Muscle layer of duodenum (tissue), 2 donors: ENCODE data around the gene ELFN2.
"Not testable (repeated sequence)": the region's sequence is repeated elsewhere in the genome, so short reads cannot be mapped to it uniquely, and the experiment has no call there.

ENCODE experiments used
- H3K27ac ChIP-seq: one replicate; pipeline ENCODE4 v1.7.0; 2013; ENCODE audit warnings: mild to moderate bottlenecking, low read length
- H3K27me3 ChIP-seq: one replicate; pipeline ENCODE4 v1.7.0; 2013; ENCODE audit warnings: low read depth, mild to moderate bottlenecking, control low read depth, low read length
- H3K36me3 ChIP-seq, 2 donors: one replicate each; pipeline ENCODE4 v1.7.0; 2013; ENCODE audit warnings: low read length in 2 of 2, control low read depth in 1 of 2, mild to moderate bottlenecking in 1 of 2; ENCODE audit not compliant: insufficient read depth in 2 of 2, control insufficient read depth in 1 of 2
- H3K4me1 ChIP-seq, 2 donors: one replicate each; pipeline ENCODE4 v1.7.0; 2013; ENCODE audit warnings: low read length in 2 of 2, mild to moderate bottlenecking in 2 of 2, control low read depth in 1 of 2, moderate library complexity in 1 of 2; ENCODE audit not compliant: insufficient read depth in 2 of 2, control insufficient read depth in 1 of 2
- H3K4me3 ChIP-seq, 2 donors: one replicate each; pipeline ENCODE4 v1.7.0; 2013; ENCODE audit warnings: low read length in 2 of 2, low read depth in 1 of 2, mild to moderate bottlenecking in 1 of 2
- H3K9me3 ChIP-seq, 2 donors: one replicate each; pipeline ENCODE4 v1.7.0; 2013; ENCODE audit warnings: low read length in 2 of 2, control low read depth in 1 of 2, mild to moderate bottlenecking in 1 of 2; ENCODE audit not compliant: control insufficient read depth in 1 of 2
- donor health status: healthy.

Gene ELFN2, protein sequence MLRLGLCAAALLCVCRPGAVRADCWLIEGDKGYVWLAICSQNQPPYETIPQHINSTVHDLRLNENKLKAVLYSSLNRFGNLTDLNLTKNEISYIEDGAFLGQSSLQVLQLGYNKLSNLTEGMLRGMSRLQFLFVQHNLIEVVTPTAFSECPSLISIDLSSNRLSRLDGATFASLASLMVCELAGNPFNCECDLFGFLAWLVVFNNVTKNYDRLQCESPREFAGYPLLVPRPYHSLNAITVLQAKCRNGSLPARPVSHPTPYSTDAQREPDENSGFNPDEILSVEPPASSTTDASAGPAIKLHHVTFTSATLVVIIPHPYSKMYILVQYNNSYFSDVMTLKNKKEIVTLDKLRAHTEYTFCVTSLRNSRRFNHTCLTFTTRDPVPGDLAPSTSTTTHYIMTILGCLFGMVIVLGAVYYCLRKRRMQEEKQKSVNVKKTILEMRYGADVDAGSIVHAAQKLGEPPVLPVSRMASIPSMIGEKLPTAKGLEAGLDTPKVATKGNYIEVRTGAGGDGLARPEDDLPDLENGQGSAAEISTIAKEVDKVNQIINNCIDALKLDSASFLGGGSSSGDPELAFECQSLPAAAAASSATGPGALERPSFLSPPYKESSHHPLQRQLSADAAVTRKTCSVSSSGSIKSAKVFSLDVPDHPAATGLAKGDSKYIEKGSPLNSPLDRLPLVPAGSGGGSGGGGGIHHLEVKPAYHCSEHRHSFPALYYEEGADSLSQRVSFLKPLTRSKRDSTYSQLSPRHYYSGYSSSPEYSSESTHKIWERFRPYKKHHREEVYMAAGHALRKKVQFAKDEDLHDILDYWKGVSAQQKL

DNA sequence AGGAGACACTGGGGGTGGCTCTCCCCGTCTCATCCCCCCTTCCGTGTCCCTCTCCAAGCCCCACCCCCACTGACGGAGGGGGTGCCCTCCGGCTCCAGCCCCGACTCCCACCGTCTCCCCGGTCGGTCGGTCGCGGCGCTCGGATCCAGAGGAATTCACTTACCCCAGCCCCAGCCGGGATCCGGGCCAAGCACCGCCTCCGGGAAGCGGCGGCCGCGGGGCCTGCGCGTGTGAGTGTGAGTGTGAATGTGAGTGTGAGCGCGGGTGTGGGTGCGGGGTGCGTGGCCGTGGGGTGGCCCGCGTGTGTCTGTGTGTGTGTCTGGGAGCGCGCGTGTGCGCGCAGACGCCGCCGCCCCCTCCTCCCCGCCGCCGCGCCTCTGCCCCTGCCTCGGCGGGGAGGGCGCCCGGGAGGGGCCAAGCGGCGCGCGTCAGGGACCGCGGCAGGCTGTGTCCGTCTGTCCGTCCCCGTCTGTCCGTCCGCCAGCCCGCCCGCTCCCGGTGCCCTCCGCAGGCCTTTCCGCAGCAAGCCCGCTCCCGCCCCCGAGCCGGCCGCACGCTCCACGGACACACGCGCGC, at the start of gene ELFN2:
TSS of gene ELFN2 (minus strand) at position 345 of the 576 bp plus-strand sequence. CDS start 51,945 bp downstream, outside the sequence.
- Histone ChIP-seq H3K36me3 (no peaks in the 10 kb centered on the region), H3K4me3 (peak within 1 kb of the TSS in 1 of 2 donors; percentile 63), H3K9me3 (no peaks in the 10 kb centered on the region), H3K27me3 (peaks cover 46% of the 10 kb centered on the region), H3K4me1 (peaks cover 0 to 19% of the 10 kb centered on the region in 2 donors), H3K27ac (no peak within 1 kb of the TSS)

DNA sequence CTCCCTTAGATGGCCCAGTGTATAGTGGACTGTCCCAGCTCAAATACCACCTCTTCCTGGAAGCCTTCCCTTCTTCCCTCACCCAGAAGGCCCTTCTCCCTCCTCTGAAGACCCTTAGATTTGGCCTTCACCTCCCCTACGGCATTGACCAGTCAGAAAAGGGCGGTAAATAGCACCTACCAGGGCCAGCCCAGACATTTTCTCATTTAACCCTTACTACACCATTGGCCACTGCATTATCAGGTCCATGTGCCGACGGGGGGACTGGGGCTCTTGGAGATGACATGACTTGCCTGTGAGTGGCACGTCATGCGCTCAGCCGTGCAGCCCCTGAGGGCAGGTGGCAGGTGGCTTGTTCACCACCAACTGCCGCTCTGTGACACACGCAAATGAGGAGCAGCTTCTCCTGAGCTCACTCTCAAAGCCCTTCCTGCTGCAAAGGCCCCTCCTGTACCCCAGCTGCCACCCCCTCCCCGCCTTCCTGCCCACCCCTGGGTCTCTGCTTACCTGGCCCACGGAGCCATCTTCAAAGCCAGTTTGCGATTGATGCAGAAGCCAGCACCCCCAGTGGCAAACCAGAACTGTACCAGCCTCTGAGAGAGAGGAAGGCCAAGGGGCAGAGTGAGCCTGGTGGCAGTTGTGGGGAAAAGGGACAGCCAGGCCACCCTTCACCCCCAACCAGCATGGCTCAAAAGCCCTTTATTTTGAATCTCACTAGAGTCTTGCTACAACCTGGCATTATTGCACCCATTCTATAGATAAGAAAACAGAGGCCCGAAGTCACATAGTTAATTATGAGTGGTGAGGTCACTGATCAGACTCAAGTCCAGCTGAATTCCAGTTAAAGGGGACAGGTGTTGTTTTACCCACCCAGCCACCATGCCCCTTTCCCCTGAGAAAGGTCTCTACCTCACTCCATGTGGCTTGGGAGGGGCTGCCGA, 49.4 kb upstream of the ELFN2 start:
- Histone ChIP-seq H3K36me3 (no peaks in the 10 kb centered on the region), H3K9me3 (no peaks in the 10 kb centered on the region), H3K27me3 (no peaks in the 10 kb centered on the region), H3K4me1 (no peaks in the 10 kb centered on the region), H3K27ac (no peak overlapping the region), H3K4me3 (no peak overlapping the region)

DNA sequence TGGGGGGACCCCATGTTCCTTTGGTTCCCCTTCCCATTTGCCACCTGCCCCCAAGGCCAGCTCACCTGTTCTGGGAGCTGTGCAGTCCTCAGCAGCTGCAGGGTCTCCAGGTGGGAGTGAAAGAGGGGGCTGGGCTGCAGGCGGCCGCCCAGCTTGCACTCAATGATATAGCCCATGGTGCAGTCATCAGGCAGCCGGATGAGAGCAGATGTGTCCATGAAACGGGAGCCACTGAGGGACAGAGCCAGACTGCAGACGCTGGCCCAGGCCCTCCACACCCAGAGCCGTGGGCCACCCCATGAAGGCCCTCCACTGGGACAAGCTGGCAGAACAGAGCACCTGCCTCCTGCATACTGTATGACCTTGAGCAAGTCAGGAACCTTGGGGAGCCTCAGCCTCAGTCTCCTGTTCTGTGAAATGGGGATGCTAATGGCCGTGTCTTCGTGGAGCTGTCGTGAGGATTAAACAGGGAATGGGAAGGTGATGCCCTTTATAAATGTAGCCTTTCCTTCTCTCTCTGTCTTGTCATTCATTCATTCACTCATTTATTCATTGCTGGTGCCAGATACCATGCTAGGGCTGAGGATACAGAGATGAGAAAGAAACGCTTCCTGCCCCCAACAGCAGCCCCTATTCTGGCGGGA, 47.3 kb upstream of the ELFN2 start:
- Histone ChIP-seq H3K4me3 (no peak overlapping the region), H3K27ac (no peak overlapping the region), H3K27me3 (no peaks in the 10 kb centered on the region), H3K36me3 (no peaks in the 10 kb centered on the region), H3K9me3 (no peaks in the 10 kb centered on the region), H3K4me1 (no peaks in the 10 kb centered on the region)

- Histone ChIP-seq H3K27me3 (no peaks in the 10 kb centered on the region), H3K4me1 (no peaks in the 10 kb centered on the region), H3K36me3 (no peaks in the 10 kb centered on the region), H3K27ac (no peak overlapping the region), H3K4me3 (no peak overlapping the region), H3K9me3 (no peaks in the 10 kb centered on the region)
Observed at GRCh38 chr22:37473437-37473946, 46.2 kb upstream of the ELFN2 start.

GRCh38 chr22:37472418-37473006, 45.2 kb upstream of the ELFN2 start:
- Histone ChIP-seq H3K4me1 (no peaks in the 10 kb centered on the region), H3K27me3 (no peaks in the 10 kb centered on the region), H3K9me3 (no peaks in the 10 kb centered on the region), H3K27ac (no peak overlapping the region), H3K4me3 (no peak overlapping the region), H3K36me3 (no peaks in the 10 kb centered on the region)

- Histone ChIP-seq H3K27ac (no peak overlapping the region), H3K27me3 (no peaks in the 10 kb centered on the region), H3K4me1 (no peaks in the 10 kb centered on the region), H3K9me3 (no peaks in the 10 kb centered on the region), H3K36me3 (no peaks in the 10 kb centered on the region), H3K4me3 (no peak overlapping the region)
Observed at GRCh38 chr22:37471727-37472417, 44.6 kb upstream of the ELFN2 start.

- H3K36me3 ChIP-seq: no peaks in the 10 kb centered on the region
- no peaks in the 10 kb centered on the region for H3K4me1 ChIP-seq
- H3K27me3 ChIP-seq: no peaks in the 10 kb centered on the region
- no peaks in the 10 kb centered on the region for H3K9me3 ChIP-seq
- H3K4me3 ChIP-seq: no peak overlapping the region
- H3K27ac ChIP-seq: no peak overlapping the region
Observed at GRCh38 chr22:37470087-37470445, 42.8 kb upstream of the ELFN2 start.

DNA sequence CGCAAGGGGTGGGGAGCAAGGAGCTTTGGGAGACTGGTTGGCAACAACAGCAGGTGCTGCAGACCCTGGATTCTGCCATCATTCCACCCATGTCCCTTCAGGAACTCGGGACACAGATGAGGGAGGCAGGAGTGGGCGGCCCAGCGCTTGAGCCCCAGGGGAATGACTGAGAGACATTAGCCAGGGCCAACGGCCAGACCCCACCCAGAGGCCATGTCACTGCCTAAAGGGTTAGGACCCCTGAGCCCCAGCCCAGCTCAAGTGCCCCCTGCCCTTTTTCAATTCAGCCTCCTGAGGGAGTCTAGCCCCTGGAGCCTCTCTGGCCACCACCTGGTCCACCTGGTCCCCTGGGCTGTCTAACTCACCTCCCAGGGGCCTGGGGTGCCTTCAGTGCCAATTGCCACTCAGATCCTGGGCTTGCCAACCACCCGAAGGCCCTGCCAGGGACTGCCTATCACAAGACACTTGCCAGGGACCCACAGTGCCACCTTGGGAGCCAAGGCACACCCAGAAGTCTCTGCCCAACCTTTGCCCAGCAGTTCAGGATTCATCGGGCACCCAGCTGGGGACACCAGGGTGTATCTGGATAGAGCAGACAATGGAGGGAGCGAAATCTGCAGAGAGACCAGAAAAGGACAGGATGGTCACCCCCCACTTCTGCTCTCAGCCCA, 42.3 kb upstream of the ELFN2 start:
- Histone ChIP-seq H3K4me3 (no peak overlapping the region), H3K4me1 (no peaks in the 10 kb centered on the region), H3K27me3 (no peaks in the 10 kb centered on the region), H3K27ac (no peak overlapping the region), H3K36me3 (no peaks in the 10 kb centered on the region), H3K9me3 (no peaks in the 10 kb centered on the region)

- not testable (repeated sequence) for H3K36me3 ChIP-seq, H3K4me3 ChIP-seq, H3K4me1 ChIP-seq, H3K27ac ChIP-seq, H3K9me3 ChIP-seq, H3K27me3 ChIP-seq
Observed at GRCh38 chr22:37468201-37468695, 41.0 kb upstream of the ELFN2 start.
